HG03159 (cell line): ENCODE data around the gene ENDOV.

ENCODE experiments used
- ATAC-seq: cut with Tn5 transposase; IDR thresholded peaks from one replicate; pipeline ENCODE4 v1.9.1; 2021; ENCODE audit warnings: mild to moderate bottlenecking, moderate library complexity; ENCODE audit not compliant: unreplicated experiment

ENDOV gene

DNA sequence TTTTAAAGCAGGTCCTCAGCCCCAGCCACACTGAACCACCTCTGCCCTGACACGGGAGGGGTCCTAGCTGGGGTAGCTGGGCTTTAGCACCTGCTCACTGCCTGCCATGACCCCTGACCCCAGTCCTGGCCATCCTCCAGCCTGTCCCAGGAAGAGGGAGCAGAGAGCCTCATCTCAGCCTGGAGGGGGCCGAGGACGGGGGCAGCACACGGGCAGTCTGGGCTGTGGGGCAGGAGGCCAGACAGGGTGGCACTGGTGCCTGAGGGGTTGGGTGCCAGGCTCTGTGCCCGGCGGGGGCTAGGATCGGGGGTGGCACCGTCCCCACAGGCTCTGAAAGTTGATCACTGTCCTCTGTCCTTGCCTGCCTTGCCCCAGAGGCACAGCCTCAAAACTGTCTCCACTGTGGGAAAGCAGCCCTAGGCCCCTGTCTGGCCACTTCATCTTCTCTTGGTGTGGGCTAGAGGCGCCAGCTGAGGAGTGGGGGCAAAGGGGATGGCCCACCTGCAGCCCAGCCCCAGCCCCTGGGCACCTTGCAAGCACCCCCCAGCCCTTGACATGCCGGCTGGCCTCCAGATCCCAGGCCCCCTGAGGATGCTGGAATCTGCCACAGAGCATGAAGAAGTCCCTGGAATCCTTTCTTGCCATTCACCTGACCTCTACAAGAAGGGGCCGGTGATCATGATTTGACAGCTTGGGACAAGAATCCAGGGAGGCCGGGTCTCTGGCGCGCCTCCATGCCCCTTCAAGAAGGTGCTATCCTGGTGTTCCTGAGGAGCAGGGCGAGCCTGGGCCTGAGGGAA lies 15.7 kb downstream of the ENDOV start:
- ATAC-seq: no peak

DNA sequence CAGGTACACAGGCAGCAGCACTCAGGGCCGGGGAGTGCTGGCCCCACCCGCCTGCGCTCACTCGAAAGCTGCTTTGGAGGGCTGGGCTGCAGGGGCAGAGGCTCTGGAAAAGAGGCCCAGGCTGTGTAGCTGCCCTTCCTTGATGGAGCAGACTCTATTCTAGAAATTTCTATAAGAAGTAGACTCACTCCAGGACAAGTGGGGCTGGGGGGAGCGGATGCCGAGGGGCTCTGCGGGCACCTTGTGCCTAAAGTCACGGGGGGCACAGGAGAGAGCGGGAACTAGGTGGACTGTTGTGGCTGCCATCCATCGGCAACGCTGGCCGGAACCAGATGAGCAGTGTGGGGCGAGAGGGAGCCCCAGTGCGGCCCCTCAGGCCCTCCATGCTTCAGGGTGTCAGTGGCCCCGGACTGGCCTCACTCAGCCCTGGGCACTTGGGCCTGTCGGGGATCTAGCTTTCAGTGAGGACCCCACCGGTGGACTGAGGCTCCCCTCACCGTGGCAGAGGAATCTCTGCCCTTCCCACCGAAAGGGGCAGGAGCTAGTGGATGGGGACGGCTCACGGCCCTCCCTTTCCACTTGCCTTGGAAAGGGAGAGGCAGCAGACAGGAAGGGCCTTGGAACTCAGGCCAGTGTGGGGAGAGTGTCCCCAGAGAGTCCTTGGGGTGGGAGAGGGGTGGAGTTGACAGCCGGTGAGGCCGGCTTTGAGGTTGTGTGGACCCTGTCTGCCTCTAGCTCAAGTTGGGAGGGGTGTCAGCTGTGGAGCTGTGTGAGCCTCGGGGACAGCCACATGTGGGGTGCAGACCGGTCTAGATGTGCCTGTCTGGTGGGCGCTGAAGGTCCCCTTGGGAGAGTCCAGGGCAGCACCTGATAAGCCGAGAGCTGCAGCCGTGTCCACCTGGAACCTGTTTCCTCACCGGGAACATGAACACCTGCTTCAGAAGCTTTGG lies 16.6 kb downstream of the ENDOV start:
- ATAC-seq: no peak

DNA sequence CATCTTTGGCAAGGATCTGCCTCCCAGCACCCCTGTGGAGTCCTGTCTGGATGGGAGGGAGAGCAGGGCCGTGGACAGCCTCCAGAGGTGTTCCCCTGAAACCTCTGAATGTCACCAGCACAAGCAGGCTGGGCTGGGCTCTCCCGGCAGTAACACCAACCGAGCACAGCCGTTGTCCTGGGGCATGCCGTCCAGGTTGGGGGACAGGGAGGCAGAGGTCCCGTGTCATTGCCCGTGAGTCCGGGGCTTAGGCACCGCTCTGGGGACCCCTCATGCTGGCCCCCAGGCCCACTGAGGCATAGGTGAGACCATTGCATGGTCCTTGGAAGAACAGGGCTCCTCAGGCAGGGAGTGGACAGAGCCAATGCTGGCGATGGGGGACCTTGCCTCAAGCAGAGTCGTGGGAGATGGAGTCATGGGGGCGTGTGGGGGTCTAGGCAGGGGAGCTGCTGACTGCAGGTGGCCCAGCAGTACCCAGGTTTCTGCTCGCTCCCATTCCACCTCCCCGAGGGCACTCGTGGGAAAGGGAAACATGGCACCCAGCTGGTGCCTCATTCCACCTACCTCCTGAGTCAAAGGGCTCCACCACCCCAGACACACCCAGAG lies 17.5 kb downstream of the ENDOV start:
- no peak for ATAC-seq

DNA sequence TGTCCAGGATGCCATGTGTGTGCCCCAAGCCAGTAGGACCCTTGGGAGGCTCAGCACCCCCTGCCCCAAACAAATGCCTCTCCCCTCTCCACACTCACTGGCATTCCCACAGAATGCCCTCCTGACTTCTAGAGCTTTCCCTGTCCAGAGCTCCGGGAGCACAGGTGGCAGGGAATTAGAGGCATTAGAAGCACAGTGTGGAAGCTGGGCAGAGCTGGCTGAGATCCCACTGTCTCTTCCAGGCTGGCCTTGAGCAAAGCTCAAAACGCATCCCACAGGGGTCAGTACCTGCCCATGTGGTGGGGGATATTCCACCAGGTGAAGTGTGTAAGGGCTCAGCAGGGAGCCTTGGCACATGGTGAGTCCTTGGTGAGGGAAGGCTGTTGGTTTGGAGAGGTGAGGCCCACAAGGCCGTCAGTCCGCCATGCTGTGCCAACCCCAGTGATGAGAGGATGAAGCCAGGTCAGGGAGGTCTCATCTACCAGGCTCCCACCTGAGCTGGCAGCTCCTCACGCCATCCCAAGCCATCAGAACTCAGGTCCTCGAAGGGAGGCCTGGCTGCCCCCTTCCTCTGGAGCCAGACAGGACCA lies 18.1 kb downstream of the ENDOV start:
- no peak for ATAC-seq

DNA sequence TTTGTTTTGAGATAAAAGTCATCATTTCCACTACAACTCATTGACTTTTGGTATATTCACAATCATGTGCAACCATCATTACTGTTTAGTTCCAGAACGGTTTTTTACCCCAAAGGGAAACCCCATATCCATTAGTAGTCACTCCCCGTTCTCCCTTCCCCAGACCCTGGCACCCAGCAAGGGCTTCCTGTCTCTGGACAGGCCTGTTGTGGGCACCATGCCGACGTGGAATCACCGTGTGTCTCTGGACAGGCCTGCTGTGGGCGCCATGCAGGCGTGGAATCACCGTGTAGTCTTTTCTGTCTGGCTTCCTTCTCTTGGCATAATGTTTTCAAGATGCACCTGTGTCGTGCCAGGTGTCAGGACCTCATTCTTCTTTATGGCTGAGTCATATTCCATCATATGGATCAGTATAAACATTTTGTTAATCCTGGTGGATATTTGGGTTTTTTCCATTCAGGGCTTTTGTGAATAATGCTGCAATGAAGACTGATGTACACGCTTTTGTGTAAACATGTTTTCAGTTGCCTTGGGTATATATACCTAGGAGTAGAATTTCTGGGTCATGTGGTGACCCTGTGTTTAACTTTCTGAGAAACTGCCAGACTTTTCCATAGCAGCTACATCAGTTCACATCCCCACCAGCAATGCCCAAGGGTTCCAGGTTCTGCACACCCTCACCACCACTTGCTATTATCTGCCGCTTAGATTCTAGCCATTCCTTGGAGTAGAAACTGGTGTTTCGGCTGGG lies 19.1 kb downstream of the ENDOV start:
- no peak for ATAC-seq

DNA sequence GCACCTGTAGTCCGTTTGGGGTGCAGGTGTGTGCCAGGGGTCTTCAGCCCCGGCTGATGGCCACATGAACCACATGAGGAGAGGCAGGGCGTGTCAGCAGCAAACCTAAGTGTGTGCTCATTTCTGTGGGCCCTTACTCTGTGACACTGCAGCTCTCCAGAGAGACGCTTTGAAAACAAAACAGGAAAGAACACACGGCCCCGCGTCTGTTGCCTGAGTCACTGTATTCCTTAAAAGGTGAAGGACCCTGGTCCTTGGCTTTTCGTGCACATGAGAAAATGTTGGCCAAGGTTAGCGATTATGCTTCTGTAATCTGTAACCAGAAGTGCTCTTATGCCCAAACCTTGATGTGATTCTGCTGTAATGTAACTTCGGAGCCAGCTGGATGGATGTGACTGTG lies 22.6 kb downstream of the ENDOV start:
- no peak for ATAC-seq

DNA sequence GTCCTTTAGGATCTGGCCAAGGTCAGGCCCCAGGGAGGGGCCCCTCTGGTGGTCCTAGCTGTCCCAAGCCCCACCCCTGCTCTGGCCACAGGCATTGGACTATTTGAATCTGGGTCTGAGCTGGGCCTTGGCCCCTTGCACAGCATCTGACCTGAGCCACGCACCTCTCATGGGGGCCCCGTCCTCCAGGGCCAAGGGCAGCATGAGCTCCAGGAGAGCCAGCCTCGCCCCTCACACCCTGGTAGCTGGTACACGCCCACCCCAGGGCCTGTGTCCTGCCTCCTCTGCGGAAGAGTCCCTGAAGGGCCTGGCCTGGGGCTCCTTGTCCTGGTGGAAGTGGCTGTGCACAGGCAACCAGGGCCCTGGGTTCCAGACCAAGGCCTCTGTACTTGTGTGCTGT lies 23.8 kb downstream of the ENDOV start:
- no peak for ATAC-seq

DNA sequence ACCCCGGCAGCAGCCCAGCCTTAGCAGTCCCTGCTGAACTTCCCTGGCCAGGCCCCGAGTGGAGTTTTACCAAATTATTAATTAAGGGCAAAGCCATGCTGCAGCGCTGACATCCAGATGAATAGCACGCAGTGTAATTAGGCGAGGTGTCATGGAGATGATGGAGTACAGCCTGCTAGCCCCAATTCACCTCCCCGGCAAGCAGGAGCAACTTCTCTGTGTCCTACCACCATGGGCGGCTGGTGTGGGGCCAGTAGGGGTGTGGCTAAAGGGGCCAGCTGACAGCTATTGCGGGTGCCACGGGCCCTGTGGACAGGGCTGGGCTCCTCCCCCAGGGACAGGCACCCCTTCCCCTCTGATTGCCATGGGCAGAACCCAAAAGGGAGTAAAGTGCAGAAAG lies 24.5 kb downstream of the ENDOV start:
- no peak for ATAC-seq

DNA sequence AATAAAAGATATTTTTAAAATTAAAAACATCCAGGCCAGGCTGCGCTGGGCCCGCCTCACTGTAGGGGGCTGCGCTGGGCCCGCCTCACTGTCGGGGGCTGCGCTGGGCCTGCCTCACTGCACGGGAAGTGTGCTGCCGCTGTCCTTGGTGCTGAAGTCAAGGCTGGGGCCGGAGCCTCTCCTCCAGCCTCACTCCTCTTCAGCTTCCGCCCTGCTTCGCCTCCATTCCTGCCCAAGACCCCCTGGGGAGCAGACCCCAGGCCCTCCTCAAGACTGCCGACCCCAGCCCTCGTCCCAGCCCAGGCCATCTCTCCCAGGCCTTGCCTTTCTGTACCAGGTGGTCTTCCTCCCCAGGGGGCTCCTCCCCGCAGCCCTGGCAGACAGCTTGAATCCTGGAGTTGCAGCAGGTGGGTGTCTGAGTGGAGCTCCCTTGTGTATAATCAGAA lies 26.2 kb downstream of the ENDOV start:
- ATAC-seq: no peak

DNA sequence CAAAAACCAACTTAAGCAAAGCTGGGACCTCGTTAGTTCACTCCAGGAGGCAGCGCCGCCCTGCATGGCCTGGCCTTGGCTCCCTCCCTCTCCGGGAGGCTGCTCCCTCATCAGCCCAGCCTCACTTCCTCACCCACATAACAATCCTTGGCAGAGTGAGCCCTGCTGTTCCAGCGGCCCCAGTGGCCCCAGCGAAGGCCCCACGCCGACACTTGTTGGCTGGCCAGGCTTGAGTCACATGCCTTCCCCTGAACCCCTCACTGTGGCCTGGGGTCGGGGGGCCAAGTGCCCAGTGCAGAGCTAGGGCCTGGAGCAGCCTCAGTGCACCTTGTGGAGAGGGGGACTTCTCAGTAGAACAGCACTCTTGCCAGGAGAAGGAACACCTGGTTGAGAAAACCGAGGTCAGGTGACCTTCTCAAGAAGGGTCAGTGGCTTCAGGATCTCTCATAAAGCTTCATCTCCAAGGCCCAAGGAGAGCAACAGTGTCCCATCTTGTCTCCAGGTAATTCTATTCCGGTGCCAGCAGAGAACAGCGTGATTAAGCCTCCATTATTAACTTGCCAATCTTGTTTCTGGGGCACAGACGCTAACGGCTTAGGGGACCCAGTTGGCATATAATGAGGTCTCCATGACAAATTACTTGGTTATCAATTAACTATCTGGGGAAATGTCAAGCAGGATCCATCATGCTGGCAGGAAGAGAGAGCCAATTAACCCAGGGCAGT lies 26.8 kb downstream of the ENDOV start:
- no peak for ATAC-seq

DNA sequence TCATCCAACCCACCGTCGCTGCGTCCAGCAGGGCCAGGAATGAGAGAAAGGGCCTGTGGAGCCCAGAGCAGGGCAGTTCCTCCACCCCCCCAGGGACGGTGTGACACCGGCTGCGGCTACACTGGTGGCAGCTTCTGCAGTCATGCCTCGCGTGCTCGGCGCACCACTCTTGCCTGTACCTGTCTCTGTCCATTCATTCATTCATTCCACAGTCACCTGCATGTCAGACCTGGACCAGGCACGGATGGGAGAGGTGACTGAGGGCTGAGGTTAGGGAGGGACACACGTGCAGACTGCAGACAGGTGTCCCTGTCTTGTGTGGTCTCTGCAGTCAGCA lies 27.3 kb downstream of the ENDOV start:
- ATAC-seq: no peak

DNA sequence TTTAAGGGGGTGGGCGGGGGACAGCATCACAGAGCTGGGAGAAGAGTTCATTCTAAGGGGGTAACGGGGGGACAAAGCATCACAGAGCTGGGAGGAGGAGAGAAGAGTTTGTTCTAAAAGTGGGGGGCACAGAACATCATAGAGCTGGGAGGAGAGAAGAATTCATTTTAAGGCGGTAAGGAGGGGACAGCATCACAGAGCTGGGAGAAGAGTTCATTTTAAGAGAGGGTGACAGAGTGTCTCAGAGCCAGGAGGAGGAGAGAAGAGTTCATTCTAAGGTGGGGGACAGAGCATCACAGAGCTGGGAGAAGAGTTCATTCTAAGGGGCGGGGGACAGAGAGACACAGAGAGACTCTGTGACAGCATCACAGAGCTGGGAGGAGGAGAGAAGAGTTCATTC lies 27.8 kb downstream of the ENDOV start:
- ATAC-seq: no peak

DNA sequence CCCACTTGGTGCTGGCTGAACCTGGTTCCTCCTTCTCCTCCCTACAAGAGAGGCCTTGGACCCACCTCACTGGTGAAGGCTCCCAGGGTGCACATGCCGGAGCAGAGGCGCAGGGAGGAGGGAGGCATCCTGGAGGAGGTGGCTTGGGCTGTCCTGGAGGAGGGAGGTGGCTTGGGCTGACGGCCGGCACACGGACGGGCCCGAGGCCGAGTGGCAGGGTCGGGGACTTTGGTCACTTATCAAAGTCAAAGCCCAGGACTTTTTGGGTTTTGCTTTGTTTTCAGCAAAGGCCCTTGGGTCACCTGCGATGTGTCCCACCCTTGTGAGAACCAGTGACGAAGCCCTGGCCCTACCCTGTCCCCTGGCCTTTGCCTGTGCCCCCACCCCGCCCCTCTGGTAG lies 28.5 kb downstream of the ENDOV start:
- no peak for ATAC-seq

DNA sequence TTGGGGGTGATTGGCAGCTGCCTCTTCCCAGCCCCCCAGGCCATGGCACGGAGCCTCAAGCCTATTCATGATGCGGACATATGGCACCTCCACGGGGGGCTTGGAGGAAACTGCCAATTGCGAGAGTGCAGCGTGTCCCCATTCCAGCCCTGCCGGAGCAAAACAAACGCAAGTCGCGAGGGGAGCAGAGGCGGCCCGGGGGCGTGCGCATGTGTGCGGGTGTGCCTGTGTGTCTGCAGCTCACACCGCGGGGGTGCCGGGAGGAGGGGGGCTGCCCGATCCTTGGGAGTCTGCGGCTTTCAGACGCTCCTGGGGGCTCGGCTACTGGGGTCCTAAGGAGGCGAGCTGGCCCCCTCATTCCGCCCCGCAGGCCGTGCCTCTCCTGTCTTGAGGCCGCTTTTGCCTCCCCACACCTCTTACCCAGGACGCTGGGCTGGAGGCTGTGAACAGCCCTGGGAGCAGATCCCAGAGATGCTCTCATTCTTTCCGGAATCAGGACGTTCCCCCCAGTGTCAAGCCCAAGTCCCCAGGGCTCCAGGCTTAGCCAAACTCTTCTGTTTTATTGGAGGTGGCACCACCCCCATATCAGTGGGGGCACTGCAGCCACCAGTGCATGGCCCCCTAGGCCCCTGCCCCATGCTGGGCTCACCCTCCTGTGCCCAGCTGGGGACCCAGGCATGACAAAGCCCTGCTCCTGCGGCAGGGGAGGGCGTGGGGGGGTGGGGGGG lies 29.1 kb downstream of the ENDOV start:
- ATAC-seq: no peak

DNA sequence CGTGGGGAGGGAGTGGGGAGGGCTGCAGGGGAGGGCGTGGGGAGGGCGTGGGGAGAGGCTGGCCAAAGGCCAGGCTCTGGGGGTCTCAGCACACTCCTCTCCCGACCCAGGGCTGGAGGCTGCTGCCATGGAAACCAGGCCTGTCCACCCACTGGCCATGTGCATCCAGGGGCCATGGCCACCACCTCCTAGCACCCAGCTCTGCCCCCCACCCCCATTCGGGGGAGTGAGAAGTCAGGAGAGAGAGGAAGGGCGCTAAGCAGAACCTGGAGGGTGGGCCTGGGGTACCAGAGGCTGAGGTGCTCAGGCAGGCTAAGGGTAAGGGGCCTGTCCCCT lies 29.6 kb downstream of the ENDOV start:
- no peak for ATAC-seq

DNA sequence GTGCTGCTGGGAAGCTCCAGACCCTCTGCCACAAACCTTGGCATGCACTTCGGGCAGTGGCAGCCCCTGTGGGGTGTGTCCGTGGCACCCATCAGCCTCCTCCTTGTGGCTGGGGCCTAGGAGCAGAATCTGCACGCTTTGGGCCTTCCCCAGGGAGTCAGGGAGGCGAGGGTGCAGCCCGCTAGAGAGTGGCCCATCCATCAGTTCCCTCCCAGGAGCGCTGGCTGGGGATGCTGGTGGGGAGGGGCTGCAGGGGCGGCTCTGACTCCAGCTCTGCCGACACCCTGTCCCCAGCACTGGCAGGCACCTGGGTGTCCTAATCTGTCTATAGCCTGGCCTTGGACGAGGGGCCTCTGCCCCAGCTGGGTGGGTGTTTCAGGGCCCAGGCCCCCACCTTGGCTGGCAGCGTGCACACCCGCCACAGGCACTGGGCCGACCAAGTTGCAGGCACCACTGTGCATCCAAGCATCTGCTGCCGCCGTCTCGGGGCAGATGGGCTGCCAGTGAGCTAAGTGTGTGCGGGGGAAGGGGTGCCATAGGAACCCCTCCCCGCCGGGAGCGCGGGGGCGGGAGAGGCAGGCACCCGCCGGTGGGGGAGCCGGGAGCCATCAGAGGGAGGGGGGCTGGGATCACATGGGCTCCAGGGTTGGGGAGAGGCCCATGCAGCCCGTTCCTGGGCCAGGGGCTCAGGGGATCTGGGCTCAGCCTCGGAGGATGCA lies 30.2 kb downstream of the ENDOV start:
- no peak for ATAC-seq

DNA sequence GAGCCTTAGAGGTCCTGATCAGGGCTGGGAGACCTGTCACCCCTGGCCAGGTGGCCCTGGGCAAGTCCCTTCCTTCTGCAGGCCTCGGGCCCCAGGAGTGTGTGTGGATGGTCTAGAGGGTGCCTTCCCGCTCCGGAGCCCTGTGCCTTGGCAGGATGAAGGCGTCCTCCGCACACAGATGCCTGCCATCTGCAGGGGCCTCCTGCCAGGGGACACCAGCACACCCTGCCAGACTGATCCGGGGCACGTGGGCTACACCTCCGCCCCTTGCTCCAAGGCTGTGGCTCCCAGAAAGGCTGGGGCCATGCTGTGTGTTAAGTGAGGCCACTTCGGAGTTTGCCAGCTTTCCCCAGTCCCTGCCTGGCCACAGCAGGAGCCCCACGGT lies 30.8 kb downstream of the ENDOV start:
- no peak for ATAC-seq

DNA sequence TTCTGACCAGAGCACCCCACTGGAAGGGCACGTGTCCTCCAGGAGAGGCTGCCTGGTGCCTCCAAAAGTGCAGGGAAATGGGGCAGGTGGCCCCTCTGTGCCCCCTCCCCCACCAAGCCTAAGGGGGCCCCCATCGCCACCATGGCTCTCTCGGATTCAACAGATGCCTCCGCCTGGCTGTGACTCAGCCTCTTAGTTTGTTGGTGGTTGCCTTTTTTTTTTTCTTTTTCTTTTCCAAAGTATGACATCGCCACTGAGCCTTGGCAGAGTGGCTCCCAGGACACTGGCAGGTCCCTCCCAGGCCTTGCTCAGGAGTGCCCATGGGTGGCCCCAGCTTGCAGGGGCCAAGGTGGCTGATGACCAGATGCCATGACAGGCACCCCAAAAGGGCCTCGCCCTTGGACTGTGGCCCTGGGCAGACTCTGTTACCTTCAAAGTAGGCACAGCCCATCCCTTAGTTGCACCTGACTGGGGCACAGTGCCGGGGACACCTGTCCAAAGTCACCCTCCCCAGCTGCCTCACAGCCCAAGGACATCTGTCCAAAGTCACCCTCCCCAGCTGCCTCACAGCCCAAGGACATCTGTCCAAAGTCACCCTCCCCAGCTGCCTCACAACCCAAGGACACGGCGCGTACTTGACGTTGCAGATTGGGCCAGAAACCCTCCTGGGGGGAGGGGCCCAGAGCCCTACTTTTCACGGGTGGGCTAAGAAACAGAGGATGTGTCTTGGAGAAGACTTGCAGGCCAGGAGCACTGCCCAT lies 31.9 kb downstream of the ENDOV start:
- ATAC-seq: no peak
